ENCODE results near the gene AGBL1. TPM values are rescaled to one million over a fixed set of nuclear protein-coding genes. Genes with fewer than 3 reads are reported as not detected.

Gene AGBL1
- total RNA-seq, 1 experiment from 2014 or later = not detected

DNA sequence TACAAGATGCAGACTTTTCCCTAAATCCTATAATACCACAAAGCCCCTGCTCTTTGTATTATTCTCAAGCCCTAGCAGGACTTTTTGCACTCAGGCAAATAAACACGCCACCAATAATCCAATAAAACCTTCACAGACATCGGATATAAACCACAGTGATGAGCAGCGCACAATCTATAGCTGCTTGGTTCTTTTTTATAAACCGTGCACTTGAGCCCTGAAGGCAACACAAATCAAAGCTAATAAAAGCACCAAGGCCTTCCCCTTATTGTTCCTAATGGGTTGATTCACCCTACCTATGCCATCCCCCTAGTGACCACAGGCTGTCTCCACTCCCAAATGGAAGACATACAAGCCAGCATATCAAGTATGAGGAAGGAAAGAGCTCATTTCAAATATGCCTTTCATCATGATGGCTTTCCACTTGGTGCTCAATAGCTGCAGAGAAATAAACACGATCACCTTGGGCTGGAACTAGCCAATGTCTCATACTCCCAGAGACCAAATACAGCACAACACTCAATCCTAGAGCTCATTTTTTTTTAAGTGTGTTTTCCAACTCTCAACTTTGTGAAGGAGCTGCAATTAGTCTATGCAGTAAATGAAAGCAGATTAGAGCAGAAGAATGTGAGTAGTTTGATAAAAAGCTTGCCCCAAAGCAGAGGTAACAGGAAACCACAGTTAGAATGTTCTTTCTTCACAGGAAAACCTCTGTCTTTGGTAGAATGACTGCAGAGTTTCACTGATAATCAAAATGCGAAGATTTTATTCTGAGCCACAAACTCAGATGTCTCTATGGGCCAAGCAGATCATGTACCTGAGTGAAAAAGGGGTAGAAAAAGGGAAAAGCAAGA, 573.9 kb downstream of the AGBL1 start:
- H2AFZ ChIP-seq = no peak overlapping the region
- CTCF ChIA-PET = no interaction called here
- TF ChIP-seq EZH2 (IDR thresholded peaks at IDR 0.05; ENCODE audit: low read depth) (no peak), CTCF (conservative IDR thresholded peaks at IDR 0.05) (no peak)
- intact Hi-C loops (cut with micrococcal nuclease; ENCODE audit: unreplicated experiment) = no loop called here
- no peaks in the 10 kb centered on the region for H3K9me3 ChIP-seq (ENCODE audit: insufficient read depth, low read depth)
- H3K4me3 ChIP-seq = no peak overlapping the region
- no peaks in the 10 kb centered on the region for H3F3A ChIP-seq (ENCODE audit: insufficient read depth, low read depth)
- POLR2A ChIA-PET (ENCODE audit: unreplicated experiment) = no interaction called here
- no peak overlapping the region for H3K27ac ChIP-seq
- H3K36me3 ChIP-seq (ENCODE audit: low read depth) = no peaks in the 10 kb centered on the region
- H3K4me1 ChIP-seq (replicated peaks; ENCODE audit: insufficient read depth) = no peaks in the 10 kb centered on the region
- no TSS peak for BruUV-seq (replicated peaks)
- DNase-seq = no peak
- H3K79me2 ChIP-seq (ENCODE audit: low read depth) = no peaks in the 10 kb centered on the region
- no peak overlapping the region for H3K4me2 ChIP-seq
- H4K20me1 ChIP-seq (ENCODE audit: insufficient read depth) = no peaks in the 10 kb centered on the region
- no peaks in the 10 kb centered on the region for H3K27me3 ChIP-seq (ENCODE audit: insufficient read depth, low read depth)
- H3K9me2 ChIP-seq (ENCODE audit: insufficient read depth) = no peaks in the 10 kb centered on the region

- H3K9me3 ChIP-seq (ENCODE audit: insufficient read depth, low read depth) = no peaks in the 10 kb centered on the region
- ChIA-PET CTCF (no interaction called here), POLR2A (ENCODE audit: unreplicated experiment) (no interaction called here)
- H3K27me3 ChIP-seq (ENCODE audit: insufficient read depth, low read depth) = no peaks in the 10 kb centered on the region
- H3K4me3 ChIP-seq = no peak overlapping the region
- no peaks in the 10 kb centered on the region for H3K9me2 ChIP-seq (ENCODE audit: insufficient read depth)
- no peak overlapping the region for H3K4me2 ChIP-seq
- intact Hi-C loops (cut with micrococcal nuclease; ENCODE audit: unreplicated experiment) = no loop called here
- TF ChIP-seq EZH2 (IDR thresholded peaks at IDR 0.05; ENCODE audit: low read depth) = no peak
- TF ChIP-seq CTCF (conservative IDR thresholded peaks at IDR 0.05) = no peak
- H3K4me1 ChIP-seq (replicated peaks; ENCODE audit: insufficient read depth) = no peaks in the 10 kb centered on the region
- BruUV-seq (replicated peaks) = no TSS peak
- H3K27ac ChIP-seq = no peak overlapping the region
- no peaks in the 10 kb centered on the region for H3K36me3 ChIP-seq (ENCODE audit: low read depth)
- no peak overlapping the region for H2AFZ ChIP-seq
- H3F3A ChIP-seq (ENCODE audit: insufficient read depth, low read depth) = no peaks in the 10 kb centered on the region
- H3K79me2 ChIP-seq (ENCODE audit: low read depth) = no peaks in the 10 kb centered on the region
- H4K20me1 ChIP-seq (ENCODE audit: insufficient read depth) = no peaks in the 10 kb centered on the region
- DNase-seq = no peak
These were observed 574.8 kb downstream of the AGBL1 start for GRCh38 chr15:86654501-86654900.

GRCh38 chr15:86657305-86657704, 577.6 kb downstream of the AGBL1 start:
- no peaks in the 10 kb centered on the region for H3K9me3 ChIP-seq (ENCODE audit: insufficient read depth, low read depth)
- H3K27ac ChIP-seq = no peak overlapping the region
- POLR2A ChIA-PET (ENCODE audit: unreplicated experiment) = no interaction called here

More at GRCh38 chr15:86657305-86657704, 577.6 kb downstream of the AGBL1 start:
- Histone ChIP-seq H4K20me1 (ENCODE audit: insufficient read depth) (no peaks in the 10 kb centered on the region), H3K27me3 (ENCODE audit: insufficient read depth, low read depth) (no peaks in the 10 kb centered on the region), H3K36me3 (ENCODE audit: low read depth) (no peaks in the 10 kb centered on the region), H3K4me2 (no peak overlapping the region), H2AFZ (no peak overlapping the region), H3K79me2 (ENCODE audit: low read depth) (no peaks in the 10 kb centered on the region), H3K4me3 (no peak overlapping the region), H3K9me2 (ENCODE audit: insufficient read depth) (no peaks in the 10 kb centered on the region), H3K4me1 (replicated peaks; ENCODE audit: insufficient read depth) (no peaks in the 10 kb centered on the region), H3F3A (ENCODE audit: insufficient read depth, low read depth) (no peaks in the 10 kb centered on the region)
- TF ChIP-seq EZH2 (IDR thresholded peaks at IDR 0.05; ENCODE audit: low read depth) (no peak), CTCF (conservative IDR thresholded peaks at IDR 0.05) (no peak)
- intact Hi-C loops (cut with micrococcal nuclease; ENCODE audit: unreplicated experiment) = no loop called here
- no TSS peak for BruUV-seq (replicated peaks)
- CTCF ChIA-PET = no interaction called here
- no peak for DNase-seq

Data from PC-9 (cell line).